K562 (cell line): Measurements from ENCODE around the gene TNIK.

Experiments
- ARNT ChIP-seq, 2 experiments: fragments of 450-650 bp; IDR thresholded peaks; 2 replicates each; pipeline ENCODE4 v1.6.1; 2016; ENCODE audit warnings: mild to moderate bottlenecking in 1 of 2
- CTCF ChIP-seq, 3 experiments: IDR thresholded peaks in 2 of 3; conservative IDR thresholded peaks in 1 of 3; 2 replicates each; pipeline ENCODE4 v1.5.1; 2011 to 2012; ENCODE audit warnings: low read length in 3 of 3, mild to moderate bottlenecking in 3 of 3, control low read depth in 2 of 3, improper control_type of control experiment in 1 of 3, inconsistent platforms in 1 of 3, low read depth in 1 of 3, mixed read lengths in 1 of 3, moderate library complexity in 1 of 3; ENCODE audit not compliant: insufficient read depth in 2 of 3
- ETS1 ChIP-seq: conservative IDR thresholded peaks from 2 replicates; pipeline ENCODE4 v1.6.1; 2011; ENCODE audit warnings: low read depth, mild to moderate bottlenecking, low read length; ENCODE audit not compliant: control insufficient read depth
- FOS ChIP-seq: IDR thresholded peaks from 3 replicates; pipeline ENCODE4 v1.6.1; 2011; ENCODE audit not compliant: insufficient read length; ENCODE audit errors: extremely low read depth
- JUNB ChIP-seq: fragments of 450-650 bp; formaldehyde crosslinking; conservative IDR thresholded peaks from 2 replicates; pipeline ENCODE4 v1.4.0; 2020; ENCODE audit warnings: mild to moderate bottlenecking
- POLR2A ChIP-seq: fragments of 450-650 bp; conservative IDR thresholded peaks from 2 replicates; pipeline ENCODE4 v1.6.1; 2016
- TCF7 ChIP-seq: sonication (generic); IDR thresholded peaks from 2 replicates; pipeline ENCODE4 v1.6.1; 2016; ENCODE audit warnings: antibody characterized with exemption, borderline replicate concordance
- ZNF12 ChIP-seq: sonication (generic); formaldehyde crosslinking; IDR thresholded peaks from 2 replicates; pipeline ENCODE4 v1.4.0; 2020; ENCODE audit warnings: mild to moderate bottlenecking, missing genetic modification reagents
- TF ChIP-seq, protein P1 (sequence below), 2 experiments: fragments of 450-650 bp; formaldehyde crosslinking in 1 of 2; IDR thresholded peaks; 2 replicates each; pipeline versions ENCODE4 v1.4.0 to v1.6.1; 2014 to 2020; ENCODE audit warnings: mild to moderate bottlenecking in 2 of 2, borderline replicate concordance in 1 of 2, low read depth in 1 of 2

DNA sequence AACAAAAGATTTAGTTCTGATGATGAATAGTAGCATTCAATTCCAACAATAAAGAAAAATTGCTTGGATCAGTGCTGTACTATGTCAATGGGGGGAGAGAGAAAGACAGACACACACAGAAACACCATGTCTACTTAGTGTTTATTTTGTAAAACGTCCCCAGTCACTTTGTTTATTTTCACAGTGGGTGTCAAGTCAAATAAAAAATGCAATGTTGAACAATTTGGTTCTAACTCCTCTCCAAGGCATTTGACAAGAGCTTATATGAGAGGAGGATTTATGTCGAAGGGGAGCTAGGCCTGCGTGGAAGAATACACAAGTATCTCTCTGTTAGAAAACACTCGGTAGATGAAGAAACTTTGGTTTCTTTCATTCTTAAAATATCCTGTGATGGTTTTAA, 232.0 kb downstream of the TNIK start:
- TF ChIP-seq ARNT (IDR thresholded peaks at IDR 0.05) (no peak), TCF7 (no peak), FOS (no peak), CTCF (IDR thresholded peaks at IDR 0.05 in 2 of 3, conservative IDR thresholded peaks at IDR 0.05 in 1 of 3; ENCODE audit: insufficient read depth in 2 of 3, low read depth in 1 of 3, low read length in 3 of 3) (no peak), ZNF12 (no peak), JUNB (CRISPR knock-in tag) (no peak), ETS1 (no peak), POLR2A (no peak)
- TF ChIP-seq, protein P1, sequence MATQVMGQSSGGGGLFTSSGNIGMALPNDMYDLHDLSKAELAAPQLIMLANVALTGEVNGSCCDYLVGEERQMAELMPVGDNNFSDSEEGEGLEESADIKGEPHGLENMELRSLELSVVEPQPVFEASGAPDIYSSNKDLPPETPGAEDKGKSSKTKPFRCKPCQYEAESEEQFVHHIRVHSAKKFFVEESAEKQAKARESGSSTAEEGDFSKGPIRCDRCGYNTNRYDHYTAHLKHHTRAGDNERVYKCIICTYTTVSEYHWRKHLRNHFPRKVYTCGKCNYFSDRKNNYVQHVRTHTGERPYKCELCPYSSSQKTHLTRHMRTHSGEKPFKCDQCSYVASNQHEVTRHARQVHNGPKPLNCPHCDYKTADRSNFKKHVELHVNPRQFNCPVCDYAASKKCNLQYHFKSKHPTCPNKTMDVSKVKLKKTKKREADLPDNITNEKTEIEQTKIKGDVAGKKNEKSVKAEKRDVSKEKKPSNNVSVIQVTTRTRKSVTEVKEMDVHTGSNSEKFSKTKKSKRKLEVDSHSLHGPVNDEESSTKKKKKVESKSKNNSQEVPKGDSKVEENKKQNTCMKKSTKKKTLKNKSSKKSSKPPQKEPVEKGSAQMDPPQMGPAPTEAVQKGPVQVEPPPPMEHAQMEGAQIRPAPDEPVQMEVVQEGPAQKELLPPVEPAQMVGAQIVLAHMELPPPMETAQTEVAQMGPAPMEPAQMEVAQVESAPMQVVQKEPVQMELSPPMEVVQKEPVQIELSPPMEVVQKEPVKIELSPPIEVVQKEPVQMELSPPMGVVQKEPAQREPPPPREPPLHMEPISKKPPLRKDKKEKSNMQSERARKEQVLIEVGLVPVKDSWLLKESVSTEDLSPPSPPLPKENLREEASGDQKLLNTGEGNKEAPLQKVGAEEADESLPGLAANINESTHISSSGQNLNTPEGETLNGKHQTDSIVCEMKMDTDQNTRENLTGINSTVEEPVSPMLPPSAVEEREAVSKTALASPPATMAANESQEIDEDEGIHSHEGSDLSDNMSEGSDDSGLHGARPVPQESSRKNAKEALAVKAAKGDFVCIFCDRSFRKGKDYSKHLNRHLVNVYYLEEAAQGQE (IDR thresholded peaks at IDR 0.05; ENCODE audit: borderline replicate concordance) = no peak
- TF ChIP-seq, protein P1 (CRISPR knock-in tag; IDR thresholded peaks at IDR 0.05; ENCODE audit: low read depth) = no peak
